Activated CD4-positive, alpha-beta T cell treated with anti-CD3 and anti-CD28 coated beads, Interleukin-2, Interleukin-4, amounts not matched to agents 100 ng/mL and 50 ng/mL, durations not matched to agents 16 hours and 8 hours (primary cell): ENCODE measurements around the gene GRAMD1B.

Source experiments
- DNase-seq: peaks from one replicate; pipeline ENCODE4 v3.0.0-alpha.2; 2020; ENCODE audit warnings: low spot score

GRAMD1B gene

DNA sequence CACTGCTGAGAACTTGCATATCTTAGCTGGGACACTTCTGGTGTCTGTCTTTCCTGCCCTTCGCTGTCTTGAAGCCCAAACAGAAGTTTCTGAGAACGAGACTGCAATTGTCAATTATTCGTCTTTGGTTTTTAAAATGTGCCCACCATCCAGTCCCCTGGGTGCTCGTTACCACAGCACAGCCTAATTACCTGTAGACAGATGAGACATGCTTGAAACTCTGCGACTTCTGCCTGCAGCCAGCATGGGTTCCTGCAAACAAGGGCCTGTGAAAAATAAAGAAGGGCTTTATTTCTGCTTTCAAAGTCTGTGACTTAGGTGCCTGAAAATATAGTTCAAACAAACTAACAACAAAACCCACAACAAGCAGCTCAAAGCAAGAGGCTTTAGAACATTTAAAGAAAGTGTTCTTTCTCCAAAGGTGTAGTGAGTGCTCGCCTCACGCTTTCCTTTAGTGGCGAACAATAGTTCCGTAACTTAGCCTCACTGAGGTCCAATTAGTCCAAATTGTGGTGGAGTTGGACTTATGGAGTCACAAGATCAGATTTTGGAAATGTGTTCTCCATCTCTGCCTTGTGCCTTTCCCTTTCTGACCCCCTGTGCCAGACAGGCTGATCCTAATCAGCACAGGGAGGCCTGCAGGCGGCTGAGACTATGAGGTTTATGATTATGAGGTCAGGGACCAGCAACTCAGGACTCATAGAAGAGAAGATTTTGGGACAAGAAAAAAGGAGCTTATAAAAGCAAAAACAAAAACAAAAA, 20.4 kb upstream of the GRAMD1B start:
- no peak for DNase-seq

- no peak for DNase-seq
Observed at GRCh38 chr11:123410218-123410549, 19.9 kb upstream of the GRAMD1B start.

- no peak for DNase-seq
Observed at GRCh38 chr11:123413636-123414035, 16.4 kb upstream of the GRAMD1B start.

DNA sequence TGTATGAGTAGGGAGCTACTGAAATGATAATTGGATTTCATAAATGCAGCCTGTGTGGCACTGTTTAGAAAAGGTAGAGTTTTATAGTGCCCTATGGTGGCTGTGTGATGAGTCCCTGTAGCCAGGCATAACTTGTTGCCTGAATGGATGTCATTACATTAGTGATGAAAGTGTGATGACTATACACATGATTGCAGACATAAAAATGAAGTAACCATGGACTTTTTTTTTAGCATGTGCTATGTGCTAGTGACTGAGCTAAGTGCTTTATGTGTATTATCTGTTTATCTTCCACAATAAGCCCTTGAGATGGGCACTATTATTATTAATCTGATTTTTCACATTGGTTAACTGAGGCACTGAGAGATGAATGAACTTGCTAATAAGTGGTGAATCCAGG, 13.5 kb upstream of the GRAMD1B start:
- no peak for DNase-seq

- no peak for DNase-seq
Observed at GRCh38 chr11:123418351-123419114, 11.5 kb upstream of the GRAMD1B start.

GRCh38 chr11:123419731-123420452, 10.2 kb upstream of the GRAMD1B start:
- DNase-seq, result no peak

GRCh38 chr11:123421589-123421988, 8.5 kb upstream of the GRAMD1B start:
- DNase-seq, result no peak

DNA sequence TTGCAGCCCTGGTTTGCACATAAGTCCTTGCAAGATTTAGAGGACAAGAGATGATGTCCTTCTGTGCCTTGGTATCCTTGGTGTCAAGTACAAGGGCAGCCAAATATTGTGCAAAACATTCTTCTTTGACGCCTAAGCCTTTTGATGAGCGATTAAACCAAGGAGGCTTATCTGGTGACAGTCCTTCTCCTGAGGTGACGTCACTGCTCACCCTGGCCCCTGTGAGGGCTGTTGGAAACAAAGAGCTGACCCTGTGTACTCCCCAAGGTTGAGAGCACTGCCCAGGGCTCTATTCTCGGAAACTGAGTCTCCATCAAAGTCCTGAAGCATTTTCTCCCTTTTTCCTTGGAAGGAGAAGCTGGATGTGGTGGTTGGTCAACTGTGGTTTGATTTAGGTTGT, 4.7 kb upstream of the GRAMD1B start:
- no peak for DNase-seq

- DNase-seq, result no peak
Observed at GRCh38 chr11:123426789-123427188, 3.3 kb upstream of the GRAMD1B start.

DNA sequence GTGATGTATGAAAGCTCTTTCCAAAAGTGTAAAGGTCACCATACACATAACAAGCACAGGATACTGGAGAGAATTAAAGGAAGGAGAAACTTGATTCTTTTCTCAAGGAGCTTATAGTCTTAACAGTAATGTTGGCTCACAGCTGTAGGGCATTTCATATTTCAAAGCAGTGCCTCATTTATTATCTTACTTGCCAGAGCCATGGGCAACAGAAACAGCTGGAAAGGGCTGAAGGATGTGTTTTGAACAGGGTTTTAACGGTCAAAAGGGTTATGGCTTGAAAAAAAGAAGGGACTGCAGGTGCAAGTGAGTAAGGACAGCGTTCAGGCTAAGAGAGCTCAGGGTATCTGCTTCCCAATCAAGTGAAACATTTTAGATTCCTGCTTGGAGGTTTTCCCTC, 2.7 kb upstream of the GRAMD1B start:
- DNase-seq, result no peak

DNA sequence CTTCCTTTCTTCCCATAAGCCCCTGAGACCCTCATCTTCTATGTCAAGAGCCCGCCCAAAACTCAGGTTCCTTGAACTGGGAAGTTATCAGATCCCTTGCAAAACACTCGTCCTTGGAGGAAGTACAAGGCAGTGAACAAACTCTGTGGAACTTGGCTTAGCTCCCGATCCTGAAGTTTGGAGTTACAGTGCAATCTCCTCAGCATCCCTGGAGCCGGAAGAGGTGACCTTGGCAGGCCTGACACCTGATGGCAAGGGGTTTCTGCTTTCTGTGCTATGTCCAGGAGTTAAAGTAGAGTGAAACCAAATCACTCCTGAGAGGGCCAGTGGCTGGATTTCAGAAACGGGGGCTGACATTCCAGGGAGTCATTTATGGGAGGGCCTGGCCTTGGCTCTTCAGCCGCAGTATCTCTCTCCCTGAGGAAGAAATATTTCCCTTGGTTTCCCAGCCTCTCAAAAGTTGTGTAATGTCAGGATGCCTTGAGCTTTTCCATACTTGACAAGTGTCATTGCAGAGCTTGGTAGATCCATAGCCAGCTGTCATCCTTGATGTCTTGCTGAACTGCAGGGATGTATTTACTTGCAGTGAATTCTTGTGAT, 1.9 kb upstream of the GRAMD1B start:
- DNase-seq, result no peak

GRCh38 chr11:123429336-123429735, 733 bp upstream of the GRAMD1B start:
- no peak for DNase-seq

- DNase-seq, result peak; percentile 76
Observed at GRCh38 chr11:123430721-123431497, 840 bp downstream of the GRAMD1B start.

GRCh38 chr11:123431619-123432018, 1.6 kb downstream of the GRAMD1B start:
- DNase-seq, result peak; percentile 54

- DNase-seq, result peak; percentile 54
Observed at GRCh38 chr11:123434262-123434661, 4.2 kb downstream of the GRAMD1B start.

DNA sequence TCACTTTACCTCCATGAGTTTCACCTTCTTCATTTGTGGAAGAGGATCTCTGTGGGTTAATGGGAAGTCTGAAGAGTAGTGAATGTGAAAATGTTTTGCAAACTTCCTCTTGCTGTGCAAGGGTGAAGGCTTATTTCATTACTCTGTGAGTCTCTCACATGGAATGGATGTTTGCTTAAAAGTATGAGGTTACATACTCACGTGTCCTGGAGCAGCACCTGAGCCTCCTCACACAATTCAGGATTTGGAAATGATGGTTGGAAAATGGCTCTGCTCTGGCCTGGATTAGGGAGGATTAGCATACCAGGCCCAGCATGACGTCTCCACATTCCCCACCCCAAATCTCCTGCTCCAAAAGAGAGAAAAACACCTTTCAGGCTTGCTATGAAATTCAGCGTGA, 4.8 kb downstream of the GRAMD1B start:
- no peak for DNase-seq

DNA sequence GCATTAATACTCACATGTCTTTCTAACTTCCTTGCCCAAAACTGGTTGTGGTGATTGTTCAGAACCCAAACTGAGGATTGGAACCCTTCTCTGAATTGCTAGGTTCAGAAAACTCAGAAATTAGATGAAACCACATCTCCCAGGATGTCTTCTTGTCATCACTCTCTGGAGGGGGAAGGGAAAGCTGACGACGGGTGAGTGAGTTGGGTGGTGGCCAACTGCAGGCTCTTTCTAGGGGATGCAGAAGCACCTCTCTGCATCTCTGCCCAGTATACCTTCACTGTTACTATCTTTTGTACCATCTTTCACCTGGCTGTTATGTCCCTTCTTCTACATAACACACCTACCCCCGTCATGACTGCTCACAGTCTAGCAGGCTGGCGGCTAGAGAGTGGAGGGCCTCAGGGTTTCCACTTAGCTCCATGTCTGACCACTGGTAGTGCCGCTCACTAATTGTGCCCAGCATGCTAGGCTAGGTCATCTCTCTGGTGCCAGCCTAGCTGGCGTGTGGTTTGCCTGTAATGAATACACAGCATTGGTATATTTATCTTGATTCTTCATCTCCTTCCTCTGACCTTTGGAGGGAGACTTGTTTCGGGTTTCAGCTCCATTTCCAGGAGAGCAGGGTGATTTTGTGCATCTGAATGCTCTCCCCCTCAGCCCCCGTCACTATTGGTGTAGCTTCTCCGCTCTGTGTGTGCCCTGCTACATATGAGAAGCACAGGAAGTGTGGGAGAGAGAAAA, 7.3 kb downstream of the GRAMD1B start:
- peak; percentile 49 for DNase-seq

GRCh38 chr11:123438131-123438627, 8.1 kb downstream of the GRAMD1B start:
- DNase-seq, result no peak

DNA sequence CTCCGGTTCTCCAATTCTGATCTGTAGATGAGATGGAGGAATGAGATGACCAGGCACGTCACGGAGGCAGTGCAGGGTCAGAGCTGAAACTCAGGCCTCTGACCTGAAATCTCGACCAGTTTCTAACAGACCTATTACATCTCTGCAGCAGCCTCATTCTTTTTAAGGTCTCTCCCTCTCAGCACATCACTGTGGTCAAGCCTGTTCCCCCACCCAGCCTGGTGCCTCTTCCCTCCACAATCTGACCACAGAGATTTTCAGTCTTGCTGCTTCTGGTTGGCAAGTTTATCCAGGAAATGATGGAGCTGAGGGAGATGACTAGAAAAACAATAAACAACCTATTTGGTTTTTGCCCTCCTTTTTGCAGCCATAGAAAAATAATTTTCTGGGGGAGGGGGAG, 9.5 kb downstream of the GRAMD1B start:
- DNase-seq, result peak; percentile 64

GRCh38 chr11:123441161-123441560, 11.1 kb downstream of the GRAMD1B start:
- DNase-seq, result no peak
